Large intestine (tissue), 3 donors: ENCODE results near the gene RBMS2. TPM values are rescaled to one million over a fixed set of nuclear protein-coding genes. Genes with fewer than 3 reads are reported as not detected.
A peak's percentile ranks its signal among the peaks of the same experiment; 100 is the strongest.
"Not testable (repeated sequence)": the region's sequence is repeated elsewhere in the genome, so short reads cannot be mapped to it uniquely, and the experiment has no call there.

ENCODE experiments used
- DNase-seq, 2 donors: peaks; one replicate each; pipeline versions ENCODE4 v3.0.0 to v3.0.0-alpha.2; 2013
- H3K27ac ChIP-seq: one replicate; pipeline ENCODE4 v1.5.1; 2013; ENCODE audit warnings: low read length
- H3K27me3 ChIP-seq: 2 replicates; pipeline ENCODE4 v1.6.1; 2013; ENCODE audit warnings: low read length; ENCODE audit not compliant: control insufficient read depth, insufficient read depth
- H3K36me3 ChIP-seq: 2 replicates; pipeline ENCODE4 v1.6.1; 2013; ENCODE audit warnings: low read length; ENCODE audit not compliant: control insufficient read depth, insufficient read depth
- H3K4me1 ChIP-seq: one replicate; pipeline ENCODE4 v1.6.1; 2013; ENCODE audit warnings: low read length; ENCODE audit not compliant: control insufficient read depth, insufficient read depth
- H3K4me3 ChIP-seq: one replicate; pipeline ENCODE4 v1.5.1; 2013; ENCODE audit warnings: low read length
- H3K9me3 ChIP-seq: one replicate; pipeline ENCODE4 v1.6.1; 2013; ENCODE audit warnings: mild to moderate bottlenecking, low read depth, low read length, moderate library complexity; ENCODE audit not compliant: control insufficient read depth
- WGBS: methylation state at CpG from one replicate; pipeline ENCODE4 v1.1.5; 2013; ENCODE audit warnings: low lambda C conversion rate; ENCODE audit not compliant: insufficient coverage; 5-methylcytosine and 5-hydroxymethylcytosine counted together
- polyA plus RNA-seq: library from polyadenylated mRNA; unstranded; fragments of 120-200 nt; gene quantifications from one replicate; pipeline ENCODE4 v1.2.1, GENCODE V29; 2013

Gene RBMS2
- polyA plus RNA-seq, 1 donor: 22.5 TPM

DNA sequence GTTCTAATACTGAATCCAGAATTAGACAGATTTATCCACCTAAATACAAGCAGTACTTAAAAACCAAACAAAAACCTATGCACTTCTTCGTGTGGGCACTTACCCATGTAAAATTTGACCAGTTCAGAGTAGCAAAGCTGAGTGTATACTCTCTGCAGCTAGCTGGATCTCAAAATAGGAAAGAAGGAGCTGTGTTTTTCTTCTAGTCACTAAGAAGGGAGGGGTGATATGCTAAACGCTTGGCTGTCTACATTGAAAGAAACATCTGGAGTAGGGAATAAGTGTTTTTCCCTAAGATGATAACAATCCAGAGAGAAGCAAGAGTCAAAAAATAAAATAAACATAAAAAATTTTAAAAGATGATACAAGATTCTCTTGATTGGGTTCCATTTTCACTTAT, 20.0 kb downstream of the RBMS2 start:
- Histone ChIP-seq H3K4me1 (no peaks in the 10 kb centered on the region), H3K36me3 (peaks cover 4% of the 10 kb centered on the region), H3K9me3 (no peaks in the 10 kb centered on the region), H3K27ac (no peak overlapping the region), H3K27me3 (no peaks in the 10 kb centered on the region), H3K4me3 (no peak overlapping the region)
- DNase-seq: no peak
- WGBS: 83% methylated on average over 1 of the region's 2 CpGs

DNA sequence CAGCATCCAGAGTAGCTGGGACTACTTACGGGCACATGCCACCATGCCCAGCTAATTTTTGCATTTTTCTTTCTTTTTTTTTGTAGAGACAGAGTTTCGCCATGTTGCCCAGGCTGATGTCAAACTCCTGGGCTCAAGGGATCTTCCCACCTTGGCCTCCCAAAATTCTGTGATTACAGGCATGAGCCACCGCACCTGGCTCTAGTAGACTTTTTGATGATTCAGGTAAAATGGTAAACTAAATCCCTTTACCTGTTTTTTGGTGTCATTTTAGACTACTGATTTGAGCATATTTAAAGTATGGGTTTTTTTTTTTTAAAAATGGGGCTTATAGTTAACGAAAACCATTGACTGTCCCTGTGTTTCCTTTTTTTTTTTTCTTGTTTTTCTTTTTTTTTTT, 20.5 kb downstream of the RBMS2 start:
- WGBS: 100% methylated on average over 1 of the region's 4 CpGs
- H3K27ac ChIP-seq: no peak overlapping the region

DNA sequence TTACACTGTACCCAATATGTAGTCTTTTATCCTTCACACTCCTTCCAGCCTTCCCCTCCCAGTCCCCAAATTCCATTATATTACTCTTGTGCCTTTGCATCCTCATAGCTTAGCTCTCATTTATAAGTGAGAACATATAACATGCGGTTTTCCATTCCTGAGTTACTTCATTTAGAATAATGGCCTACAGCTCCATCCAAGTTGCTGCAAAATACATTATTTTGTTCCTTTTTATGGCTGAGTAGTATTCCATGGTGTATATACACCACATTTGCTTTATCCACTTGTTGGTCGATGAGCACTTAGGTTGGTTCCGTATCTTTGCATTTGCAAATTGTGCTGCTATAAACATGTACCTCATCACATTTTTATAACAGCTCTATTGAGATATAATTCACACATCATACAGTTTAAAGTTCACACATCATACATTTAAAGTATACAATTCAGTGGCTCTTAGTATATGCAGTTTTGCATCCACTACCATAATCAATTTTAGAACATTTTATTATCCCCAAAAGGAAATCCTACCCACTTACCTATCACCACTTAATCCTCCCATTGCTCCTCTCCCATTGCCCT, 23.5 kb downstream of the RBMS2 start:
- Histone ChIP-seq H3K27me3 (no peaks in the 10 kb centered on the region), H3K9me3 (no peaks in the 10 kb centered on the region), H3K27ac (no peak overlapping the region), H3K4me3 (no peak overlapping the region), H3K36me3 (peaks cover 4% of the 10 kb centered on the region), H3K4me1 (no peaks in the 10 kb centered on the region)
- no peak for DNase-seq
- no CpG with 5 or more reads among the region's 3 CpGs for WGBS

More for the DNA sequence above, 20.5 kb downstream of the RBMS2 start:
- H3K9me3 ChIP-seq: no peaks in the 10 kb centered on the region
- peaks cover 4% of the 10 kb centered on the region for H3K36me3 ChIP-seq
- H3K4me1 ChIP-seq: no peaks in the 10 kb centered on the region
- H3K27me3 ChIP-seq: no peaks in the 10 kb centered on the region
- H3K4me3 ChIP-seq: no peak overlapping the region
- DNase-seq: no peak

DNA sequence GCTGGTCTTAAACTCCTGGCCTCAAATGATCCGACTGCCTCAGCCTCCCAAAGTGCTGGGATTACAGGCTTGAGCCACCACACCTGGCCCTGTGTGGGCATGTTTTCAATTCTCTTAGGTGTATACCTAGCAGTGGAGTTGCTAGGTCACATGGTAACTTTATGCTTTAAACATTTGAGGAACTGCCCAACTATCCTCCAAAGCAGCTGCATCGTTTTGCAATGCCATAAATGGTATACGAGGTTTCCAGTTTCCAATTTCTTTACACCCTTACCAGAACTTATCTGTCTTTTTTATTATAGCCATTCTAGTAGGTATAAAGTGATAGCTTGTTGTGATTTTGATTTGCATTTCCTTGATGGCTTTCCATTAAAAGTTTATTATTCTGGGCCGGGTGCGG, 25.1 kb downstream of the RBMS2 start:
- no peak overlapping the region for H3K4me3 ChIP-seq
- H3K36me3 ChIP-seq: peaks cover 2% of the 10 kb centered on the region
- no peaks in the 10 kb centered on the region for H3K4me1 ChIP-seq
- H3K27ac ChIP-seq: no peak overlapping the region
- no peaks in the 10 kb centered on the region for H3K9me3 ChIP-seq
- no peaks in the 10 kb centered on the region for H3K27me3 ChIP-seq
- no peak for DNase-seq
- WGBS: 100% methylated on average over 1 of the region's 5 CpGs

DNA sequence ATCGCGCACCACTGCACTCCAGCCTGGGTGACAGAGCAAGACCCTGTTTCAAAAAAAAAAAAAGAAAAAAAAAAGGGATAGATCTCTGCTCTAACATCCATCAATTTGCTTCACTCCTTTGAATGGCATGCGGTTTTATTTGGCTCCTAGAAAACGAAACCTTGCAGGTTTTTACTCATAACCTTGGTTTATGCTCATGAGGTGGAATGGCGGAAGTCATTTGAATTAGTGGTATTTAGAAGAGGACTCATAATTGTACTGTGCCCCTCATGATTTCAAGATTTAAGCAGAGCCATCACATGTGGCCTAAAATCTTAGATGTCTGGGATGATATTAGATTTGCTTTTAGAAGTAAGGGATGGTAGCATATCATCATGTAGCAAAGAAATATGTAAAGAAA, 29.4 kb downstream of the RBMS2 start:
- no peak overlapping the region for H3K27ac ChIP-seq
- no peaks in the 10 kb centered on the region for H3K9me3 ChIP-seq
- WGBS: no CpG with 5 or more reads among the region's 5 CpGs
- H3K27me3 ChIP-seq: no peaks in the 10 kb centered on the region
- no peak overlapping the region for H3K4me3 ChIP-seq
- H3K36me3 ChIP-seq: no peaks in the 10 kb centered on the region
- DNase-seq: no peak
- H3K4me1 ChIP-seq: no peaks in the 10 kb centered on the region

DNA sequence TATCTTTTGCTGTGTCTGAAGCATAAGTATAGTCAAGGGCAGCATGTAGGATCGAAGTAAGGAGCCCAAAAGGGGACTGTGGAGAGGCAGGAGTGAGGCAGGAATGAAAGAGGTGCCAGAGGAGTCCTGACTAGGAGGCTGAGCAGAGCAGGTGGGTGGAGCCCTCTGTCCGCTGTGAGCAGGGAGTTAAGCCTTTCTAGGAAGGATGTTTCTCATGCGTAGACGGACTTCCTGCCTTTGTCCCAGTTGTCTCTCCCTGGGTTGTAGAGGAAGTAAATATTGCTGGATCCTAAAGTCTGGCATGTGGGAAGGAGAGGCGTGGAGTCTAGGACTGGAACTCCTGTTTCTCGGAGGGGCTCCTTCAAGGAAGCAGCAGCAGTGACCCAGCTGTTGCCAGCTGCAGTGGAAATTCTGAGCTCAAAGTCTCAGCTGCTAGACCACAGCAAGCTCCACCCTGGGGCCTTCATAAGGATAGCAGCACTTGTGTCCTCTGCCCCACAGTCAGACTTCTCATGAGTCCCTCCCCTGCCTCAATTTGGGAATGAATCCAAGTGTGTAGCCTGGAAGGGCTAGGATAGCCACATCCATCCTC, 44.0 kb downstream of the RBMS2 start:
- Histone ChIP-seq H3K9me3 (no peaks in the 10 kb centered on the region), H3K4me3 (peak overlapping the region; percentile 4), H3K4me1 (peaks cover 37% of the 10 kb centered on the region), H3K36me3 (peaks cover 21% of the 10 kb centered on the region), H3K27me3 (no peaks in the 10 kb centered on the region), H3K27ac (peak overlapping the region; percentile 89)
- WGBS: no CpG with 5 or more reads among the region's 6 CpGs
- DNase-seq: peak; percentile 95 to 97

DNA sequence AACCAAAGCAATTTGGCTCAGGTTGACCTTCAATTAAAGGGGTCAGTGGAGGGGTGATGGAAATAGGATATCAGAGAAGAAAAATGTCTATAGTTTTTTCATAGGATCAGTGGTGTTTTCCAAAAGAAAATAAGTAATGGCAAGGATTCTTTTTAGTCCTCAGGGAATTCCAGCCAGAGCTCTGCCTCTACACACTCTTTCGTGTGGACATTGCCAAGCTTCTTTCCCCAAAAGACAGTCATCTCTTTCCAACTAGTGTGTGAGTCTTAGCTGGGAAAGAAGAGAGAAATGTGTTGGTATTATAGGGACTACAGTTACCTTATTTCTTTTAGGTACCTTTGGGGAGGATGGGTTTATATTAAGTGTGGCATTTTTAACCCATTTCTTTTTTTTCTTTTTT, 46.5 kb downstream of the RBMS2 start:
- peaks cover 40% of the 10 kb centered on the region for H3K4me1 ChIP-seq
- no peak overlapping the region for H3K4me3 ChIP-seq
- H3K36me3 ChIP-seq: peaks cover 21% of the 10 kb centered on the region
- H3K9me3 ChIP-seq: no peaks in the 10 kb centered on the region
- no peak for DNase-seq
- no peak overlapping the region for H3K27ac ChIP-seq
- WGBS: no CpG with 5 or more reads among the region's 1 CpG
- no peaks in the 10 kb centered on the region for H3K27me3 ChIP-seq

DNA sequence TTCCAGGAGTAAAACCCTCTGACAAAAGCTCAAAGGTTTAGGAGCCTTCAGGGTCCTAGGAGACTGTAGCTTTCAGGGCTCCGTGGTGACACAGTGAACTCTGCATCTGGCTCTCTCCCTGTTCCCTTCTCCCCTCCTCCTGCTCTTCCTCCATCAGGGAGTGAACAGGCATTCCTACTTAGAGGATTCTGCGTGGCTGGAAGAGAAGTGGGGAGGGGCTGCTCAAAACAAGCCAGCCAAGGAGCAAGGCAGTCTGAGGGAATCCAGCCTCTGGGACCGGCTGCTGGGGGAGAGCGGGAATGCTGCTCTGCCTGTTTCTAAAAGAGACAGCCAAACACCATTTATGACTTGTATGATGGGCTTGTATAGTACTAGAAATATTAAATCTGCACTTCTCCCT, 49.5 kb downstream of the RBMS2 start:
- Histone ChIP-seq H3K4me3 (no peak overlapping the region), H3K4me1 (peaks cover 32% of the 10 kb centered on the region), H3K9me3 (no peaks in the 10 kb centered on the region), H3K27ac (peak overlapping the region; percentile 70), H3K36me3 (peaks cover 25% of the 10 kb centered on the region), H3K27me3 (no peaks in the 10 kb centered on the region)
- no CpG with 5 or more reads among the region's 4 CpGs for WGBS
- peak; percentile 27 to 42 for DNase-seq

DNA sequence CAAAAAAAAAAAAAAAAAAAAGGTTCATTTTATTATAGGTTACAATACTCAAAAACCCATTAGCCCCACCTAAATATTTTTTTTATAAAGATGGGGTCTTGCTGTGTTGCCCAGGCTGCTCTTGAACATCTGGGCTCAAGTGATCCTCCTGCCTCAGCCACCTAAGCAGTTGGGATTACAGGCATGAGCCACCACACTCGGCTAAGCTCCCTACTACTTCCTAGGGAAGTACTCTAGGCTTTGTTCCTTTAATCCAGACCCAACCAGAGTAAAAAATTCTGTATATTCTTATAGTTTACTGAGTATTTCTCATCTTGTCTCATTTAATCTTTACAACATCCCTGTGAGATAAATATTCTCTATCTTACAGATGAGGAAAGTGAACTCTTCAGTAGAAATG, 50.7 kb downstream of the RBMS2 start:
- no CpG with 5 or more reads among the region's 1 CpG for WGBS
- H3K4me1 ChIP-seq: peaks cover 24% of the 10 kb centered on the region
- H3K27ac ChIP-seq: no peak overlapping the region
- no peaks in the 10 kb centered on the region for H3K27me3 ChIP-seq
- no peak for DNase-seq
- no peaks in the 10 kb centered on the region for H3K9me3 ChIP-seq
- no peak overlapping the region for H3K4me3 ChIP-seq
- peaks cover 25% of the 10 kb centered on the region for H3K36me3 ChIP-seq

DNA sequence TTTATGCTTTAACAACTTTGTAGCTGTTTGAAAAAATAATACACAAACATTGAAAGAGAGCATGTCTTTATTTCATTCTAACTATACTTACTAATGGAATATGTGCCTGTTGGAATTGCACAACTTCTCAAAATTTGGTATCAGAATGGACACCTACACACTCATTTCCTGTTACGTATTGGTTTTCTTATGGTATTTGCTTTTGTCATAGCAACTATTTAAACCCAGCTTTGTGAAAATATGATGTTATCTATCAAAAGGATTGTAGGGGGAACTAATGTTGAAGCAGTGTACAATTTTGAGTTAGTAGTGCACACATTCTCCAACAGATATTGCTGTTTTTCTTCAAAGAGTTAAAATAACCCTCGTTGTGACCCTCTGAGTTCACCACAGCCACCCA, 52.6 kb downstream of the RBMS2 start:
- peaks cover 14% of the 10 kb centered on the region for H3K4me1 ChIP-seq
- no peak overlapping the region for H3K27ac ChIP-seq
- H3K27me3 ChIP-seq: no peaks in the 10 kb centered on the region
- peaks cover 25% of the 10 kb centered on the region for H3K36me3 ChIP-seq
- DNase-seq: no peak
- no peak overlapping the region for H3K4me3 ChIP-seq
- H3K9me3 ChIP-seq: no peaks in the 10 kb centered on the region
- 100% methylated on average over 1 of the region's 2 CpGs for WGBS

DNA sequence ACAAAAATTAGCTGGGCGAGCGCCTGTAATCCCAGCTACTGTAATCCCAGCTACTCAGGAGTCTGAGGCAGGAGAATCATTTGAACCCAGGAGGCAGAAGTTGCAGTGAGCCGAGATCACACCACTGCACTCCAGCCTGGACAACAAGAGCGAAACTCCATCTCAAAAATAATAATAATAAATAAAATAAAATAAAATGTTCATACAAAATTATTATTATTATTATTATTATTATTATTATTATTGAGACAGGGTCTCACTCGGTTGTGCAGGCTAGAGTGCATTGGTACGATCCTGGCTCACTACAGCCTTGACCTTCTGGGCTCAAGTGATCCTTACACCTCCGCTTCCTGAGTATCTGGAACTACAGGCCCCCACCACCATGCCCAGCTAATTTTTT, 55.6 kb downstream of the RBMS2 start:
- H3K27me3 ChIP-seq, DNase-seq, H3K27ac ChIP-seq, H3K4me1 ChIP-seq, H3K9me3 ChIP-seq, H3K4me3 ChIP-seq: not testable (repeated sequence)
- peaks cover 29% of the 10 kb centered on the region for H3K36me3 ChIP-seq
- WGBS: 100% methylated on average over 1 of the region's 7 CpGs
